ENCODE measurements around the gene TAF1B. TPM values are rescaled to one million over a fixed set of nuclear protein-coding genes. Genes with fewer than 3 reads are reported as not detected.

The TAF1B gene
- total RNA-seq: 36.5 TPM

DNA sequence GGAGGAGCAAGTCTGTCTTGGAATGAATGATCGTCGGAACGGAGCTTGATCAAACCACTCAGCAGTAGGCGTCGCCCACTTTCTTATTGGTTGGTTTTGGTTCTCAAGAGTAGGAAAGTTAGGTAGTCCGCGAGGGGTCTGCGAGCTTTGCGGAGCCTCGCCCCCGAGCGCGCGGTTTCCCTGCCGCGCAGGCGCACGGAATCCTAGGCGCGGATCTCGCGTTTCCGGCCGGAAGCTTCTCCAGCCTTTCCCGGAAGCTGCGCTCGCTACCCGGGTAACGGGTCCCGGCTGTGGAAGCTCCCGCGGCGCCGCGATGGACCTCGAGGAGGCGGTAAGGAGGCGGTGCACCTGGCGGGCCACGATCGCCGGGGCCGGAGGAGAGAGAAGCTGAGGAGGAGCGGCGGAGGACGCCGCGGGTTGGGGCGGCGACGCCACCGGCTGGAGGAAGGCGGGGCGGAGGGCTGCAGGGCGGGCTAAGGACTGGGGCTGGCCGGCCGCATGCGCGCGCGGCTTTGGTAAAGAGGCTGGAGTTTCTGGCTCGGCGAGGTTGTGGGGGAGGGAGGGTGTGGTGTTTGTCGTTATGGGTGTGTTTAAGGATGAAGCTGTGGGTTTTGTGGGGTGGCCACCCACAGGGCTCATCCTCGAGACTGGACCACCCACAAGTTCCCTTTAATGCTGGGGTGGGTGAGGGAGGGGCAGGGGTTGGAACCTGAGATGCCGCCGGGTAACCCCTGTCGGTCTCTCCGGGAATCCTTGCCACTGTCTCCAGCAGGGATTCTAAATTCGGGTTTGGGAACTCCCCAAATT, at the start of gene TAF1B:
Gene TAF1B (plus strand): TSS at position 246 of the 807 bp plus-strand sequence. CDS start 68 bp downstream, at position 314.
- peak within 1 kb of the TSS; percentile 87 to 90 (median 88) for H3K9ac ChIP-seq (ENCODE audit: low read depth in 1 of 3, low read length in 3 of 3)
- H3K36me3 ChIP-seq (ENCODE audit: control insufficient read depth in 3 of 3, insufficient read depth in 3 of 3, low read length in 3 of 3): peaks cover 4 to 11% (median 5%) of the 10 kb centered on the region in 3 donors
- peak within 1 kb of the TSS; percentile 84 to 91 (median 89) for H3K4me3 ChIP-seq (ENCODE audit: low read length in 3 of 3)
- no peaks in the 10 kb centered on the region for H3K27me3 ChIP-seq (ENCODE audit: control insufficient read depth in 3 of 3, insufficient read depth in 3 of 3, low read length in 3 of 3)
- H3K4me1 ChIP-seq (ENCODE audit: control insufficient read depth in 3 of 3, insufficient read depth in 3 of 3, low read length in 3 of 3): peaks cover 9 to 18% (median 16%) of the 10 kb centered on the region in 3 donors
- H3K9me3 ChIP-seq (ENCODE audit: control insufficient read depth in 3 of 3, low read length in 3 of 3): no peaks in the 10 kb centered on the region
- peak within 1 kb of the TSS; percentile 70 for H3K27ac ChIP-seq (ENCODE audit: low read depth, low read length)

DNA sequence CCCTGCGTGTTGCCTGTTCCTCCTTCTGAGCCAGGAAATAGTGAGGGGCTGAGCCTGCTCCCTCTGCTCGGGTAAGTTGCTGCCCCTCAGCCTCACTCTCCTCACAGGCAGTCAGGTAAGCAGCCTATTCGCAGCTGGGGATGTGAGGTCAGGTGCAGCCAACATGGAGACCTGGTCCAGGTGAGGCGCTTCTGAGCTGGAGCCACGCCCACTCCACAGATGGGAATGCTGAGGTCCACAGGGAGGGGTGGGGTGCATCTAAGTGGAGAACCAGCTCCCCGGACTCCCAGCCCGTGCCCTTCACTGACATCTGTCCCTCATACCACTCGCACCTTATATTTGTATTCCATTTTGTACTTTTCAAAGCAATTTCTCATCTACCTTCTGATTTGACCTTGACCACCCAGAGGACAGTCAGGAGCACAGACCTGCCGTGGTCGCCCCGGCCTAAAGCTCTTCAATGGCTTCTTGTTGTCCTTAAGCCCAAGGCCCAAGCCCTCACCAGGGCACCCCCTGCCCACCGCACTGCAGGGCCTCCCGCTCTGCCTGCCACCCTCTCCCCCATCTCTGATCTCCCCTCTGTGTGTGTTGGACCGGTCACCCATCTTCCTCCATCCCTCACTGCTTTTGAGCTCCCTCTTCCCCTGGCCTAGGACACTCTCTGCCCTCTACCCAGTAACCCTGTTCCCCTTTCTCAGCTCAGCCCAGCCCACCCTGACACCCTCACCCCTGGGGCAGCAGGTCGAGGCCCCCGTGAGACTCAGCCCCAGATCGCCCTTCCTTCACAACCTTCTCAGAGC, 49.2 kb upstream of the TAF1B start:
- H3K9ac ChIP-seq (ENCODE audit: low read depth in 1 of 3, low read length in 3 of 3): no peak overlapping the region
- no peaks in the 10 kb centered on the region for H3K36me3 ChIP-seq (ENCODE audit: control insufficient read depth in 3 of 3, insufficient read depth in 3 of 3, low read length in 3 of 3)
- no peak overlapping the region for H3K4me3 ChIP-seq (ENCODE audit: low read length in 3 of 3)
- no peak overlapping the region for H3K27ac ChIP-seq (ENCODE audit: low read depth, low read length)
- peaks cover 0 to 4% (median 3%) of the 10 kb centered on the region in 3 donors for H3K4me1 ChIP-seq (ENCODE audit: control insufficient read depth in 3 of 3, insufficient read depth in 3 of 3, low read length in 3 of 3)
- no peaks in the 10 kb centered on the region for H3K9me3 ChIP-seq (ENCODE audit: control insufficient read depth in 3 of 3, low read length in 3 of 3)
- H3K27me3 ChIP-seq (ENCODE audit: control insufficient read depth in 3 of 3, insufficient read depth in 3 of 3, low read length in 3 of 3): no peaks in the 10 kb centered on the region

DNA sequence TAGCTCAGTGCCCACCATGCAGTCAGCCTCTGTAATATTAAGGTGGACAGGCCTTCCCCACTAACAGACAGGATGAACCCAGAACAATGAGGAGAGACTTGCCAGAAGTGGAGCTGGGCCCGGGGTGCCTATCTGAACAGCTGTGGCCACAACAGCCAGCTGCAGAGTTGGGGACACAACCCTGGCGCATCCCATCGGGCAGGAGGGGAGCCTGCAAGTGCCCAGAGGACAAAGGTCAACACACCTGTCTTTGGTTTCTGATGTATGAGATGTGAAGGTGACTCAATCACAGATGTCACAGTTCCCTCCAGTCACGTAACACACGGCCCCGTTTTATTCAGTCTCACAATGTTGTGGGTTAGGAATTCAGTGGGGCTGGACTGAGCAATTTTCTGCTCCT, 48.2 kb upstream of the TAF1B start:
- H3K4me3 ChIP-seq (ENCODE audit: low read length in 3 of 3): no peak overlapping the region
- no peak overlapping the region for H3K27ac ChIP-seq (ENCODE audit: low read depth, low read length)
- H3K4me1 ChIP-seq (ENCODE audit: control insufficient read depth in 3 of 3, insufficient read depth in 3 of 3, low read length in 3 of 3): peaks cover 4 to 13% (median 12%) of the 10 kb centered on the region in 3 donors
- H3K9ac ChIP-seq (ENCODE audit: low read depth in 1 of 3, low read length in 3 of 3): no peak overlapping the region
- no peaks in the 10 kb centered on the region for H3K27me3 ChIP-seq (ENCODE audit: control insufficient read depth in 3 of 3, insufficient read depth in 3 of 3, low read length in 3 of 3)
- H3K9me3 ChIP-seq (ENCODE audit: control insufficient read depth in 3 of 3, low read length in 3 of 3): no peaks in the 10 kb centered on the region
- H3K36me3 ChIP-seq (ENCODE audit: control insufficient read depth in 3 of 3, insufficient read depth in 3 of 3, low read length in 3 of 3): no peaks in the 10 kb centered on the region

DNA sequence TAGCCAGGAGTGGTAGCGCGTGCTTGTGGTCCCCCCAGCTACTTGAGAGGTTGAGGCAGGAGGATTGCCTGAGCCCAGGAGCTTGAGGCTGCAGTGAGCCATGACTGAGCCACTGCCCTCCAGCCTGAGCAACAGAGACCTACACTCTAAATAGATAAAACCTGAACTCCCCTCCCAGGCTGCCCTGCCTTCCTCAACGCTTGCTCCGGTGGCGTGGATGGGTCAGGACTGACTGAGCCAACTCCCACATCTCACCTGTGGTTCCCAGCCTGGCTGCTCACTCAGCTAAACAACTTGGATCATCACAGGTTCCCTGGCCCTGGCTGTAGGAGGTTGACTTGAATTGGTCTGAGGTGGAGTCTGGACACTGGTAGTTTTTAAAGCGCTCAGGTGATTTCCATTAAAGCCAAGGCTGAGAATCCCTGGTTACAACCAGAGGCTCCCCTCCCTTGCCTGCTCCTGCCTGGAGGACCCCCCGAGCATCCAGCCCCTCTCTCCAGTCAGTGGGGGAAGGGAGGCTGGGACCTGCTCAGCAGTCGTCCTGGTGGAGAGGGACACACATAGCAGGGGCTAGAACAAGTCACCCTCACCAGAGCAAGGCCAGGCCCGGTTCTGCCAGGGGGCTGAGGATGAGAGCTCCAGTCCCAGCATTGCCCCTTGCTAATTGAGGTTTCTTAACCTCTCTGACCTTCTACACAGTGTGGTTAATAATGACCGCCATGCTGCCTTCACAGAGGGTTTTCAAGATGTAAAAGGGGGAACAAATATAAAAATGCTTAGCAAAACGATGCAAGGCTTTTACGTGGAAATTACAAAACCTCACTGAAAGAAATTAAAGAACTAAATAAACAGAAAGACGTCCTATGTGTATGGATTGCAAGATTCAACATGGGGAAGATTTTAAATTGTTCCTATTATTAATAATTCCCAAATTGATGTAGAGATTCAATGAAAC, 46.9 kb upstream of the TAF1B start:
- peaks cover 11 to 25% (median 22%) of the 10 kb centered on the region in 3 donors for H3K4me1 ChIP-seq (ENCODE audit: control insufficient read depth in 3 of 3, insufficient read depth in 3 of 3, low read length in 3 of 3)

DNA sequence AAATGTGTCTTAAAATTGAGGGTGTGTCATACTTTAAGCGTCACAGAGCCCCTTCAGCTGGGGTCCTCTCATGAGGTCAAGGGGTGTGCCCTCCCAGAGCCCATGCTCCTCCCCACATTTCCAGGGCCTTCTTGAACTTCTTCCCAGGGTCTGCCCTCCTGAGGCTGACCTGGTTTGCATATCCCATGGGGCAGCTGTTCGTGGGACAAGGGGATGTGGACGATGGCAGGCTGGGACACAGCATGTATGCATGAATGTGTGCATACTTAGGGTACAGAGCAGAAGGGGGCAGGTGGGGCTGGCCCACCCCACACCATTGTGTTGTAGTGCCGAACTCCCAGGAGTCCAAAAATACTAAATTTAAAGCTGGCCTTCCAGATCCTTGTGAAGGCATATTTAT, 46.2 kb upstream of the TAF1B start:
- Histone ChIP-seq H3K9ac (ENCODE audit: low read depth in 1 of 3, low read length in 3 of 3) (no peak overlapping the region), H3K36me3 (ENCODE audit: control insufficient read depth in 3 of 3, insufficient read depth in 3 of 3, low read length in 3 of 3) (no peaks in the 10 kb centered on the region), H3K4me3 (ENCODE audit: low read length in 3 of 3) (no peak overlapping the region), H3K27ac (ENCODE audit: low read depth, low read length) (no peak overlapping the region), H3K27me3 (ENCODE audit: control insufficient read depth in 3 of 3, insufficient read depth in 3 of 3, low read length in 3 of 3) (no peaks in the 10 kb centered on the region), H3K4me1 (ENCODE audit: control insufficient read depth in 3 of 3, insufficient read depth in 3 of 3, low read length in 3 of 3) (peaks cover 16 to 31% (median 28%) of the 10 kb centered on the region in 3 donors), H3K9me3 (ENCODE audit: control insufficient read depth in 3 of 3, low read length in 3 of 3) (no peaks in the 10 kb centered on the region)

More for the DNA sequence above, 46.9 kb upstream of the TAF1B start:
- Histone ChIP-seq H3K9ac (ENCODE audit: low read depth in 1 of 3, low read length in 3 of 3) (no peak overlapping the region), H3K36me3 (ENCODE audit: control insufficient read depth in 3 of 3, insufficient read depth in 3 of 3, low read length in 3 of 3) (no peaks in the 10 kb centered on the region), H3K27me3 (ENCODE audit: control insufficient read depth in 3 of 3, insufficient read depth in 3 of 3, low read length in 3 of 3) (no peaks in the 10 kb centered on the region), H3K9me3 (ENCODE audit: control insufficient read depth in 3 of 3, low read length in 3 of 3) (no peaks in the 10 kb centered on the region), H3K4me3 (ENCODE audit: low read length in 3 of 3) (no peak overlapping the region), H3K27ac (ENCODE audit: low read depth, low read length) (no peak overlapping the region)

DNA sequence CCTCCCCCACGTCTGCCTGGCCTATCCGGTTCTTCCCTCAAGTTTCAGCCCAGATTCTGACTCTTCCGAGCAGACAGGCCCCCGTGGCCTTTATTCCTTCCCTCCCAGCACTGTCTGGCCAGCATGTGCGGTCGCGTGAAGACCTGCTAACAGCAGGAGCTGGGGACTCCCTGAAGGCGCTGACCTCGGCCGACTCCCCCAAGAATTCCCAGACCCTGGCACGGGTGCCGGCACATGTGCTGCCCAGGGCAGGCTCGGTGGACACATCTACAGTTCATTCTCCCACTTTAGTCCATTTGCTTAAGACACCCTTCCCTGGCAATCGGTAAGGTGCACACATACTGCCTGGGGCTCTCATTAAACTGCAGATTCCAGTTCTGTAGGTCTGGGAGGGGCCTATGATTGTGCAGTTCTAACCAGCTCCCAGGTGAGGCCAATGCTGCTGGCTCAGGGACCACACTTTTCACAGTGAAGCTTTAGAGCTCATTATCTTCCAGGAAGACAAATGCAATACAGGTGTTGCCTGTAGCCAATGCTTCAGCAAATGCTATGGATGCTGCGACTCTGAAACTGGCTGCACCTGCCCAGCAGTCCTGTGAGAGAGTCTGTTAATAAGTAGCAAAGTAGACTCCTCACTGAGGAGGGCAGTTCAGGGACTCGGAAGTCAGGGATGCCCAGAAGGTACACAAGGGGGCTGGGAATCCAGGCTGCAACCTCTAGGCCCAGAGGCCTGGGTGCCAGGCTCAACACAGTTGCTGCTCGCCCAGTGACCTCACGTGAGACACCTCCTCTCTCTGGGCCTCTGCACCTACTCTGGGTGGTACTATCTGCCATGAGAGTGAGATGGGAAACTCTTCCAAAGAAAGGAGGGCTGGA, 45.4 kb upstream of the TAF1B start:
- Histone ChIP-seq H3K4me3 (ENCODE audit: low read length in 3 of 3) (no peak overlapping the region), H3K27me3 (ENCODE audit: control insufficient read depth in 3 of 3, insufficient read depth in 3 of 3, low read length in 3 of 3) (no peaks in the 10 kb centered on the region), H3K9ac (ENCODE audit: low read depth in 1 of 3, low read length in 3 of 3) (no peak overlapping the region), H3K36me3 (ENCODE audit: control insufficient read depth in 3 of 3, insufficient read depth in 3 of 3, low read length in 3 of 3) (no peaks in the 10 kb centered on the region), H3K9me3 (ENCODE audit: control insufficient read depth in 3 of 3, low read length in 3 of 3) (no peaks in the 10 kb centered on the region), H3K4me1 (ENCODE audit: control insufficient read depth in 3 of 3, insufficient read depth in 3 of 3, low read length in 3 of 3) (peaks cover 25 to 39% (median 34%) of the 10 kb centered on the region in 3 donors), H3K27ac (ENCODE audit: low read depth, low read length) (no peak overlapping the region)

DNA sequence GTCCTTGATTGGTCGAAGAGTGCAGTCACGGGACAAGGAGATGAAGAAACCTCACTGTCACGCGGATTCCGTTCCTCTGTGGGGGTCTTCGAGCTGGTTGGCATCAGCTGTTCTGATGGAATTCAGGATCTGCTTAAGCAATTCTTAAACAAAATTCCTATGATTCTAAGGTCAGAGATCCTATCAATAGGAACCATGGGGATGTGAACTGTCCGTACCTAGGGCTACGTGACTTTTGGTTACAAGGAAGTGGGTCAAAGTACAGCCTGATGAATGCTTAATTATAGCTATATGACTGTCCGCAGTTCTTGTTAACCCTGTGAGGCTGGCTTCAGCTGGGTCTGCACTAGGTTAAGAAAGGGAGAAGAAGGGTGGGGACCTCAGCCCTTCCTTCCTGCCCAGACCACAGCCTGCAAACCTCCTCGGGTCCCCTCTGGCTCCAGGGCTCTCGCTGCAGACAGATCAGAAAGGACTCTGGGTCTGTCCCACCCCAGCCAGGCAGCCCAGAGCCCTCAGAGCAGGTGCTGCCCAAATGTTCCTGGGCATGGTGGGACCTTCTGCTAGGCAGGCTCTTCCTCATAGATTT, 44.2 kb upstream of the TAF1B start:
- no peak overlapping the region for H3K4me3 ChIP-seq (ENCODE audit: low read length in 3 of 3)
- H3K27me3 ChIP-seq (ENCODE audit: control insufficient read depth in 3 of 3, insufficient read depth in 3 of 3, low read length in 3 of 3): no peaks in the 10 kb centered on the region
- peaks cover 27 to 42% (median 34%) of the 10 kb centered on the region in 3 donors for H3K4me1 ChIP-seq (ENCODE audit: control insufficient read depth in 3 of 3, insufficient read depth in 3 of 3, low read length in 3 of 3)
- no peaks in the 10 kb centered on the region for H3K9me3 ChIP-seq (ENCODE audit: control insufficient read depth in 3 of 3, low read length in 3 of 3)
- H3K27ac ChIP-seq (ENCODE audit: low read depth, low read length): no peak overlapping the region
- H3K36me3 ChIP-seq (ENCODE audit: control insufficient read depth in 3 of 3, insufficient read depth in 3 of 3, low read length in 3 of 3): no peaks in the 10 kb centered on the region
- peak overlapping the region in 1 of 3 donors; percentile 45 for H3K9ac ChIP-seq (ENCODE audit: low read depth in 1 of 3, low read length in 3 of 3)

DNA sequence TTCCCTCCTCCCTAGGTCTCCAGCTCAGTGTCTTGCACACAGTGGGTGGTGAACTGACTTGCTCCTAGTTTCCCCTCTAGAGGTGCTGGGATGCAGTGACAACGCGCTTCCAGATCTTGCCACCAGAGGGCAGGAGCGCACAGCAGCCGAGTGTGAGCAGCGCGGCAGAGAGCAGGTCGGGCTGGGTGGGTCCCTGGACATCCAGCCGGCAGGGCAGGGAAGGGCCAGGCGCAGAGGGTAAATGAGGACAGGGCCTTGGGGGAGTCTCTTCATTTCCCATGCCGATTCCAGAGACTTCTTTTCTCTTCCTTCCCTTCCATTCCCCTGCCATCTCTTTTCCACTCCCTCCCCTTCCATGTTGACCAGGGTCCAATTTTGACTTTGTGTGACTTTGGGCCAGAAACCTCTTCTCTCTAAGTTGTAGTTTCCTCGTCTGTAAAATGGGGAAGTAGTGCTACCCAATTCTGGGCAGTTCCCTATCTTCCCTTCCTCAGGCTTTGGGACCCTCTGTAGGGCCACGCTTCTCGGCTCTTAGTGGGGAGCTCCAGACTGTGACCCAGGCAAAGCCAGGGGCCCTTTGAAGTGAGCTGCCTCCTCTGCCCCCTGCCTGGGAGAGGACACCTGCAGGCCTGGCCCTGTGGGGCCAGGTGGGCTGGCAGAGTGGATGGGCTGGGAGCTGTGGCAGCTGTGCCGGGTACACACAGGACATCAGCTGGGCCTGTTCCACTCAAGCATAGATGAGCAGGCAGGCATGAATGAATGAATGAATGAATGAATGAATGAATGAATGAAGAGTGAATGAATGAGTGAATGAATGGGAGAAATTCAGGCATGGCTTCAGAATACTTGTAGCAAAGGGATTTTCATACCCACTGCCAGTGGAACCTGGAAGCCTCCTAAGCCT, 43.3 kb upstream of the TAF1B start:
- Histone ChIP-seq H3K27me3 (ENCODE audit: control insufficient read depth in 3 of 3, insufficient read depth in 3 of 3, low read length in 3 of 3) (no peaks in the 10 kb centered on the region), H3K4me3 (ENCODE audit: low read length in 3 of 3) (peak overlapping the region in 2 of 3 donors; percentile 29 to 35), H3K27ac (ENCODE audit: low read depth, low read length) (no peak overlapping the region), H3K36me3 (ENCODE audit: control insufficient read depth in 3 of 3, insufficient read depth in 3 of 3, low read length in 3 of 3) (no peaks in the 10 kb centered on the region), H3K9me3 (ENCODE audit: control insufficient read depth in 3 of 3, low read length in 3 of 3) (no peaks in the 10 kb centered on the region), H3K4me1 (ENCODE audit: control insufficient read depth in 3 of 3, insufficient read depth in 3 of 3, low read length in 3 of 3) (peaks cover 27 to 42% (median 34%) of the 10 kb centered on the region in 3 donors), H3K9ac (ENCODE audit: low read depth in 1 of 3, low read length in 3 of 3) (peak overlapping the region in 1 of 3 donors; percentile 45)
